GM21723 (cell line): ENCODE data around the gene CHADL.
"Not testable (repeated sequence)": the region's sequence is repeated elsewhere in the genome, so short reads cannot be mapped to it uniquely, and the experiment has no call there.

Source experiments
- ATAC-seq: cut with Tn5 transposase; IDR thresholded peaks from one replicate; pipeline ENCODE4 v1.9.1; 2021; ENCODE audit warnings: mild to moderate bottlenecking, moderate library complexity; ENCODE audit not compliant: unreplicated experiment

CHADL gene

GRCh38 chr22:41184679-41185078 is 56.1 kb downstream of the CHADL start:
- no peak for ATAC-seq

- no peak for ATAC-seq
Observed at GRCh38 chr22:41181349-41182241, 59.1 kb downstream of the CHADL start.

GRCh38 chr22:41180926-41181325 is 59.8 kb downstream of the CHADL start:
- ATAC-seq: no peak

GRCh38 chr22:41180362-41180761 is 60.4 kb downstream of the CHADL start:
- ATAC-seq: not testable (repeated sequence)
